HG03196 (cell line): ENCODE measurements around the gene SRR.

ENCODE experiments used
- ATAC-seq: cut with Tn5 transposase; IDR thresholded peaks from one replicate; pipeline ENCODE4 v1.9.1; 2021; ENCODE audit not compliant: unreplicated experiment

Gene SRR

GRCh38 chr17:2338315-2338657, 34.5 kb downstream of the SRR start:
- no peak for ATAC-seq

GRCh38 chr17:2343421-2343820, 39.7 kb downstream of the SRR start:
- no peak for ATAC-seq

GRCh38 chr17:2344528-2344927, 40.8 kb downstream of the SRR start:
- ATAC-seq, result no peak

GRCh38 chr17:2346475-2346874, 42.7 kb downstream of the SRR start:
- ATAC-seq, result no peak

GRCh38 chr17:2347805-2348685, 44.3 kb downstream of the SRR start:
- no peak for ATAC-seq

GRCh38 chr17:2351269-2351668, 47.5 kb downstream of the SRR start:
- no peak for ATAC-seq

- ATAC-seq, result no peak
Observed at GRCh38 chr17:2354311-2354710, 50.6 kb downstream of the SRR start.

GRCh38 chr17:2357237-2357636, 53.5 kb downstream of the SRR start:
- ATAC-seq, result no peak

- ATAC-seq, result no peak
Observed at GRCh38 chr17:2357931-2358434, 54.2 kb downstream of the SRR start.

- no peak for ATAC-seq
Observed at GRCh38 chr17:2361010-2361760, 57.4 kb downstream of the SRR start.

- no peak for ATAC-seq
Observed at GRCh38 chr17:2362016-2362415, 58.3 kb downstream of the SRR start.

- ATAC-seq, result no peak
Observed at GRCh38 chr17:2362416-2362815, 58.7 kb downstream of the SRR start.

- no peak for ATAC-seq
Observed at GRCh38 chr17:2362881-2363280, 59.1 kb downstream of the SRR start.

GRCh38 chr17:2363318-2363717, 59.6 kb downstream of the SRR start:
- no peak for ATAC-seq

GRCh38 chr17:2363851-2364762, 60.4 kb downstream of the SRR start:
- no peak for ATAC-seq

GRCh38 chr17:2364763-2365116, 61.0 kb downstream of the SRR start:
- no peak for ATAC-seq

GRCh38 chr17:2365132-2365531, 61.4 kb downstream of the SRR start:
- ATAC-seq, result no peak

GRCh38 chr17:2366747-2367494, 63.2 kb downstream of the SRR start:
- ATAC-seq, result no peak

GRCh38 chr17:2368359-2368758, 64.6 kb downstream of the SRR start:
- no peak for ATAC-seq

GRCh38 chr17:2369039-2369438, 65.3 kb downstream of the SRR start:
- ATAC-seq, result no peak
